Transverse colon (tissue), 4 donors: ENCODE measurements around the gene THBS3. TPM values are rescaled to one million over a fixed set of nuclear protein-coding genes. Genes with fewer than 3 reads are reported as not detected.
"Not testable (repeated sequence)": the region's sequence is repeated elsewhere in the genome, so short reads cannot be mapped to it uniquely, and the experiment has no call there.

Experiments used
- DNase-seq: peaks from one replicate; pipeline ENCODE4 v3.0.0-alpha.2; 2019
- H3K27ac ChIP-seq, 4 donors: fragments of 200-600 bp; sonication (generic); 2 replicates each; pipeline ENCODE4 v1.5.1; 2016 to 2018; ENCODE audit warnings: inconsistent platforms in 4 of 4
- H3K27me3 ChIP-seq: fragments of 200-600 bp; sonication (generic); 2 replicates; pipeline ENCODE4 v1.5.1; 2017; ENCODE audit warnings: inconsistent platforms
- H3K36me3 ChIP-seq, 4 donors: fragments of 200-600 bp; sonication (generic); 2 replicates each; pipeline ENCODE4 v1.5.1; 2017 to 2019; ENCODE audit warnings: inconsistent platforms in 4 of 4
- H3K4me1 ChIP-seq, 4 donors: fragments of 200-600 bp; sonication (generic); 2 replicates each; pipeline ENCODE4 v1.5.1; 2017 to 2020; ENCODE audit warnings: inconsistent platforms in 4 of 4
- H3K4me3 ChIP-seq, 4 donors: fragments of 200-600 bp; sonication (generic); 1 replicate in 1 of 4; 2 replicates in 3 of 4; pipeline versions ENCODE4 v1.5.1 to v1.6.1; 2017 to 2019; ENCODE audit warnings: inconsistent platforms in 4 of 4
- H3K9me3 ChIP-seq, 2 donors: fragments of 200-600 bp; sonication (generic); 2 replicates each; pipeline ENCODE4 v1.5.1; 2017 to 2019; ENCODE audit warnings: inconsistent platforms in 2 of 2
- EP300 ChIP-seq: sonication (generic); formaldehyde crosslinking; IDR thresholded peaks from one replicate; pipeline ENCODE4 v1.6.1; 2017; ENCODE audit warnings: antibody characterized with exemption, low read depth
- POLR2A ChIP-seq: fragments of 450-650 bp; IDR thresholded peaks from one replicate; pipeline ENCODE4 v1.6.1; 2016; ENCODE audit warnings: antibody characterized with exemption, mild to moderate bottlenecking, moderate library complexity
- POLR2AphosphoS5 ChIP-seq, 3 donors: sonication (generic); formaldehyde crosslinking; IDR thresholded peaks; one replicate each; pipeline ENCODE4 v1.6.1; 2016; ENCODE audit warnings: antibody characterized with exemption in 3 of 3
- WGBS, 2 donors: methylation state at CpG; one replicate each; pipeline ENCODE4 v1.1.5; 2018; ENCODE audit warnings: low coverage in 1 of 2; 5-methylcytosine and 5-hydroxymethylcytosine counted together
- in situ Hi-C, 4 donors: fragments of 200-750 bp; cut with MboI; loops; one replicate each; pipeline versions ENCODE4 v1.15.0 to v1.15.1; 2017; ENCODE audit warnings: low sequenced_read_pairs in 3 of 4, low pct_ligation_motif_present in 1 of 4, low pct_unique_long_range_greater_than_20kb in 1 of 4
- intact Hi-C: fragments of 100-400 bp; cut with DNase I; formaldehyde crosslinking; loops from one replicate; pipeline ENCODE4 v1.15.1; 2023; ENCODE audit warnings: low total_unique reads
- total RNA-seq, 4 donors: library from RNA; depleted of rRNA; stranded (reverse); fragments of >200 nt; gene quantifications; one replicate each; pipeline ENCODE4 v1.1.0, GENCODE V29; 2016
- TF ChIP-seq, protein P1 (sequence below), 5 experiments: fragments of 200-600 bp in 3 of 5; fragments of 450-650 bp in 2 of 5; sonication (generic) in 3 of 5; IDR thresholded peaks; 1 replicate in 2 of 5; 2 replicates in 3 of 5; pipeline ENCODE4 v1.5.1; 2016 to 2017; ENCODE audit warnings: antibody characterized with exemption in 5 of 5, inconsistent platforms in 3 of 5, mild to moderate bottlenecking in 2 of 5, moderate library complexity in 1 of 5

THBS3 gene
- total RNA-seq, 4 donors from 2014 or later = 19.2 to 37.8 (median 27.0) TPM

DNA sequence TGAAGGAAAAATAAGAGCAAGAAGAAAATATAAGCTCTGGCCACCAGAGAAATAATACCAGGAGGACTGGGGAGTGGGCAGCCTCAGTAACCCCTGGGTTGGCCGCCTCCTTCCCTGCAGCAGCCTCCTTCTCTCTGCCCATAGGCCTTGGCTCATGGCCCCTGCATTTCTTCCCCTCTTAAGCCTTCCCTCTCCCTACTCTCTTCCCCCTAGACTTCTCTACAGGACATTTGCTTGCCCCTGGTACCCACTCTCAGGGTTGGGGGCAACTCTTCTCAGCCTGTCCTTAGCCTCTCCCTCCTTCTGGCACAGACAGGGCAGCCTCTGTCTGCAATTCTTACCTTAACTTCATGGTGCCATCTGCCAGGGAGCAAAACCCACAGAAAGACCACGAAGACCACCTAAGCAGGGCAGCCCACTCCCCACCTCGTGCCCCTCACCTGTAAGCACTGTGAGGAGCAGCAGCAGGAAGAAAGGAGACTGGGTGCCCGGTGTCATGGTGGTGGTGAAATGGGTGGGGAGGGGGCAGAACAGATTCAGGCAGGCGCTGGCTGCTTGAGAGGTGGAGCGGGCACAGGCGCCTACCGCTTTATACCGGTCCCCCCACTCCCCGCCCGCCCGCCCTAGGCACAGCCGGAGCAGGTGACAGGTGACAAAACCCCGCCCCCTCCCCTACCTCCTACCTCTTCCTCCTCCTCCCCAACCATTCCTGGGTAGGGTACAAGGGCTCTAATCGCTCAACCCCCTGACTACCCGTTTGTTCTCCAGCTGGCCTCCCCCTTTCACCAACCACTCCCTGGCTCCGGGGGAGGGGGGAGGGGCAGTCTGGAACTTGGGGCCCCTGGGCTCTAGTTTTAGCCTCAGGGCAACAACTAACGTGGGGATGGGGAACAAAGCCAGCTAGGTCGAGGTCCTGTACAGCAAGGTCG is 15.1 kb downstream of the THBS3 start:
- WGBS, 2 donors = 32% methylated on average over 19 of the region's 20 CpGs; no CpG with 5 or more reads in 1 of the 2 donors
- H3K27ac ChIP-seq = peak overlapping the region; percentile 92 to 98 (median 95)
- in situ Hi-C loops (no loop called here), intact Hi-C loops (no loop called here)
- no peaks in the 10 kb centered on the region for H3K9me3 ChIP-seq
- H3K4me3 ChIP-seq = peak overlapping the region; percentile 7 to 58 (median 40)
- H3K27me3 ChIP-seq = no peaks in the 10 kb centered on the region
- no peaks in the 10 kb centered on the region for H3K36me3 ChIP-seq
- DNase-seq = peak; percentile 85
- peaks cover 10 to 45% (median 32%) of the 10 kb centered on the region in 4 donors for H3K4me1 ChIP-seq
- TF ChIP-seq POLR2AphosphoS5 (IDR thresholded peaks at IDR 0.05) = peak in 2 of 3 donors; percentile 72 to 84
- TF ChIP-seq POLR2A = peak; percentile 85
- TF ChIP-seq, protein P1, sequence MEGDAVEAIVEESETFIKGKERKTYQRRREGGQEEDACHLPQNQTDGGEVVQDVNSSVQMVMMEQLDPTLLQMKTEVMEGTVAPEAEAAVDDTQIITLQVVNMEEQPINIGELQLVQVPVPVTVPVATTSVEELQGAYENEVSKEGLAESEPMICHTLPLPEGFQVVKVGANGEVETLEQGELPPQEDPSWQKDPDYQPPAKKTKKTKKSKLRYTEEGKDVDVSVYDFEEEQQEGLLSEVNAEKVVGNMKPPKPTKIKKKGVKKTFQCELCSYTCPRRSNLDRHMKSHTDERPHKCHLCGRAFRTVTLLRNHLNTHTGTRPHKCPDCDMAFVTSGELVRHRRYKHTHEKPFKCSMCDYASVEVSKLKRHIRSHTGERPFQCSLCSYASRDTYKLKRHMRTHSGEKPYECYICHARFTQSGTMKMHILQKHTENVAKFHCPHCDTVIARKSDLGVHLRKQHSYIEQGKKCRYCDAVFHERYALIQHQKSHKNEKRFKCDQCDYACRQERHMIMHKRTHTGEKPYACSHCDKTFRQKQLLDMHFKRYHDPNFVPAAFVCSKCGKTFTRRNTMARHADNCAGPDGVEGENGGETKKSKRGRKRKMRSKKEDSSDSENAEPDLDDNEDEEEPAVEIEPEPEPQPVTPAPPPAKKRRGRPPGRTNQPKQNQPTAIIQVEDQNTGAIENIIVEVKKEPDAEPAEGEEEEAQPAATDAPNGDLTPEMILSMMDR (IDR thresholded peaks at IDR 0.05) = no peak
- no peak for TF ChIP-seq EP300

DNA sequence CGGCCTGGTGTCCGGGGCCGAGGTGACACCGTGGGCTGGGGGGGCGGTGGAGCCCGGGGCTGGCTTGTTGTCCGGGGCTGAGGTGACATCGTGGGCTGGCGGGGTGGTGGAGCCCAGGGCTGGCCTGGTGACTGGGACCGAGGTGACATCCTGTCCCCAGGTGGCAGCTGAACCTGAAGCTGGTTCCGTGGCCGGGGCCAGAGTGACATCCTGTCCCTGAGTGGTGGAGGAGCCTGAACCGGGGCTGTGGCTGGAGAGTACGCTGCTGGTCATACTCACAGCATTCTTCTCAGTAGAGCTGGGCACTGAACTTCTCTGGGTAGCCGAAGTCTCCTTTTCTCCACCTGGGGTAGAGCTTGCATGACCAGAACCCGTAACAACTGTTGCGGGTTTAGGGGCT is 15.8 kb downstream of the THBS3 start:
- H3K4me1 ChIP-seq = peaks cover 13 to 52% (median 37%) of the 10 kb centered on the region in 4 donors
- intact Hi-C loops = no loop called here

DNA sequence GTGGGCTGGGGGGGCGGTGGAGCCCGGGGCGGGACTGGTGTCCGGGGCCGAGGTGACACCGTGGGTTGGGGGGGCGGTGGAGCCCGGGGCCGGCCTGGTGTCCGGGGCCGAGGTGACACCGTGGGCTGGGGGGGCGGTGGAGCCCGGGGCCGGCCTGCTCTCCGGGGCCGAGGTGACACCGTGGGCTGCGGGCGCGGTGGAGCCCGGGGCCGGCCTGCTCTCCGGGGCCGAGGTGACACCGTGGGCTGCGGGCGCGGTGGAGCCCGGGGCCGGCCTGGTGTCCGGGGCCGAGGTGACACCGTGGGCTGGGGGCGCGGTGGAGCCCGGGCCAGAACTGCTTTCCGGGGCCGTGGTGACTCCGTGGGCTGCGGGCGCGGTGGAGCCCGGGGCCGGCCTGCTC is 17.8 kb downstream of the THBS3 start:
- intact Hi-C loops, H3K27ac ChIP-seq, H3K27me3 ChIP-seq, in situ Hi-C loops, H3K9me3 ChIP-seq, DNase-seq, H3K4me3 ChIP-seq, H3K36me3 ChIP-seq: not testable (repeated sequence)
- H3K4me1 ChIP-seq = peaks cover 20 to 60% (median 48%) of the 10 kb centered on the region in 4 donors
- WGBS, 2 donors = 94 to 96% methylated on average over 10 to 27 of the region's 45 CpGs

More for the DNA sequence above, 15.8 kb downstream of the THBS3 start:
- Histone ChIP-seq H3K27me3 (no peaks in the 10 kb centered on the region), H3K27ac (peak overlapping the region; percentile 92 to 98 (median 95)), H3K4me3 (peak overlapping the region in 3 of 4 donors; percentile 28 to 58 (median 49)), H3K9me3 (no peaks in the 10 kb centered on the region), H3K36me3 (no peaks in the 10 kb centered on the region)
- TF ChIP-seq EP300 = no peak
- TF ChIP-seq, protein P1 (IDR thresholded peaks at IDR 0.05) = no peak
- TF ChIP-seq POLR2AphosphoS5 (IDR thresholded peaks at IDR 0.05) = no peak
- no peak for TF ChIP-seq POLR2A
- DNase-seq = peak; percentile 47
- WGBS, 2 donors = 66% methylated on average over 13 of the region's 17 CpGs; no CpG with 5 or more reads in 1 of the 2 donors
- in situ Hi-C loops = no loop called here

DNA sequence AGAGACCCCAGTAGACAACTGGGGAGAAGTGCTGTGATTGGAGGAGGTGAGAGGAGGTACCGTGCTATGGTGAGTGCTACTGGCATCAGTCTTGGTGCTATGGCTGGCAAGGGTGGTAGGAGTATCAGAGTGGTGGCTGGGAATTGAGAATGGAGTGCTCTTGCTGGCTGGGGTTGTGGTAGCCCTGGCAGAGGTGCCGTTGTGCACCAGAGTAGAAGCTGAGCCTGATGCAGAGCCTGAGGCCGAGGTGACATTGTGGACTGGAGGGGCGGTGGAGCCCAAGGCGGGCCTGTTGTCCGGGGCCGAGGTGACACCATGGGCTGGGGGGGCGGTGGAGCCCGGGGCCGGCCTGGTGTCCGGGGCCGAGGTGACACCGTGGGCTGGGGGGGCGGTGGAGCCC is 19.4 kb downstream of the THBS3 start:
- 90 to 100% methylated on average over 1 to 10 of the region's 14 CpGs for WGBS, 2 donors
- in situ Hi-C loops (no loop called here), intact Hi-C loops (no loop called here)
- Histone ChIP-seq H3K4me1 (peaks cover 16 to 49% (median 34%) of the 10 kb centered on the region in 4 donors), H3K27me3 (no peaks in the 10 kb centered on the region), H3K4me3 (no peak overlapping the region), H3K27ac (peak overlapping the region in 2 of 4 donors; percentile 49 to 55), H3K9me3 (no peaks in the 10 kb centered on the region), H3K36me3 (no peaks in the 10 kb centered on the region)
- no peak for TF ChIP-seq POLR2A
- TF ChIP-seq, protein P1 (IDR thresholded peaks at IDR 0.05) = no peak
- TF ChIP-seq EP300 = no peak
- TF ChIP-seq POLR2AphosphoS5 (IDR thresholded peaks at IDR 0.05) = no peak
- DNase-seq = no peak
